DOHH2 (cell line): ENCODE results near the gene C1orf146.
"Not testable (repeated sequence)": the region's sequence is repeated elsewhere in the genome, so short reads cannot be mapped to it uniquely, and the experiment has no call there.

Experiments used
- H3F3A ChIP-seq: fragments of 200-600 bp; sonication (generic), shearing (Covaris generic); 2 replicates; pipeline ENCODE4 v1.6.0; 2016; ENCODE audit warnings: antibody characterized with exemption, mild to moderate bottlenecking; ENCODE audit not compliant: control insufficient read depth, insufficient read depth
- H3K27ac ChIP-seq: fragments of 200-600 bp; sonication (generic); 2 replicates; pipeline ENCODE4 v1.5.1; 2014; ENCODE audit warnings: low read depth, mild to moderate bottlenecking, low read length, moderate library complexity
- H3K27me3 ChIP-seq: fragments of 200-600 bp; sonication (generic); 2 replicates; pipeline ENCODE4 v1.6.1; 2014; ENCODE audit warnings: mild to moderate bottlenecking, low read length, mixed read lengths; ENCODE audit not compliant: control insufficient read depth
- H3K36me3 ChIP-seq: fragments of 200-600 bp; sonication (generic); 2 replicates; pipeline ENCODE4 v1.6.1; 2014; ENCODE audit warnings: mild to moderate bottlenecking, low read length, moderate library complexity, mixed read lengths; ENCODE audit not compliant: control insufficient read depth
- H3K4me1 ChIP-seq: fragments of 200-600 bp; sonication (generic); 2 replicates; pipeline ENCODE4 v1.6.1; 2014; ENCODE audit warnings: mild to moderate bottlenecking, low read length, mixed read lengths; ENCODE audit not compliant: control insufficient read depth
- H3K4me2 ChIP-seq: fragments of 200-600 bp; sonication (generic); 2 replicates; pipeline ENCODE4 v1.6.0; 2014; ENCODE audit warnings: mild to moderate bottlenecking, low read length, moderate library complexity
- H3K4me3 ChIP-seq: fragments of 200-600 bp; sonication (generic); 2 replicates; pipeline ENCODE4 v1.5.1; 2014; ENCODE audit warnings: mild to moderate bottlenecking, low read length, mixed read lengths
- H3K79me2 ChIP-seq: fragments of 200-600 bp; sonication (generic); 2 replicates; pipeline ENCODE4 v1.6.1; 2014; ENCODE audit warnings: mild to moderate bottlenecking, low read length, mixed read lengths; ENCODE audit not compliant: control insufficient read depth
- H3K9me2 ChIP-seq: fragments of 200-600 bp; sonication (generic); replicated peaks from 2 replicates; pipeline ENCODE4 v1.6.1; 2014; ENCODE audit warnings: mild to moderate bottlenecking, low read length, mixed read lengths; ENCODE audit not compliant: control insufficient read depth
- H3K9me3 ChIP-seq: fragments of 200-600 bp; sonication (generic); 2 replicates; pipeline ENCODE4 v1.6.1; 2014; ENCODE audit warnings: antibody characterized with exemption, low read length, mixed read lengths; ENCODE audit not compliant: control insufficient read depth, insufficient read depth
- H4K20me1 ChIP-seq: fragments of 200-600 bp; sonication (generic); 2 replicates; pipeline ENCODE4 v1.6.0; 2014; ENCODE audit warnings: low read depth, mild to moderate bottlenecking, antibody characterized with exemption, low read length, moderate library complexity; ENCODE audit not compliant: control insufficient read depth, insufficient read depth
- EZH2phosphoT487 ChIP-seq: fragments of 200-600 bp; sonication (generic); IDR thresholded peaks from 2 replicates; pipeline ENCODE4 v1.6.1; 2017; ENCODE audit warnings: borderline replicate concordance, mild to moderate bottlenecking, antibody characterized with exemption, low read length, moderate library complexity, mixed read lengths
- TF ChIP-seq, protein P1 (sequence below): fragments of 200-600 bp; sonication (generic); IDR thresholded peaks from one replicate; pipeline ENCODE4 v1.5.1; 2014; ENCODE audit warnings: antibody characterized with exemption, mild to moderate bottlenecking, low read depth, low read length; ENCODE audit not compliant: poor library complexity, severe bottlenecking

The C1orf146 gene

DNA sequence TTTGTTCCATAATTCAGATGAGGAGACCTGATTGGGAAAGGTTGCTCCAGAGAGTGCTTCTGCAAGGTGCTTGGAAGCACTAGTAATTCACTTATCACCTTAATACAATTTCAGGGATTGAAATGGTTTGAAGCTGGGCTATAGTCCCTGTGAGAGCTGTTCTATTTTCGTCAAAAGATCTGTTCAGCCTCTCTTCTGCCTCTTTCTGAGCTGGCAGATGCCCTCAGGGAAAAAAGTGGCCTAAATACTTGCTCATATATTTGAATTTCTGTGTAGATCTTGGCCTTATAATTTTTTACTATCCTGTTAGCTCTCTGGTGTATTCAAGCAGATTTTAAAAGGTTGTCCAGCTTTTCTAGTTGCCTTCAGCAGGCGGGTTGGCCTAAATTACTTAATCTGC is 22.3 kb downstream of the C1orf146 start:
- H3K4me1 ChIP-seq: no peaks in the 10 kb centered on the region
- H3K9me3 ChIP-seq: no peaks in the 10 kb centered on the region
- no peak overlapping the region for H3K27ac ChIP-seq
- no peak overlapping the region for H3K4me2 ChIP-seq
- no peaks in the 10 kb centered on the region for H3K9me2 ChIP-seq
- no peaks in the 10 kb centered on the region for H3K27me3 ChIP-seq
- no peaks in the 10 kb centered on the region for H3K36me3 ChIP-seq
- no peak overlapping the region for H3K4me3 ChIP-seq
- H3F3A ChIP-seq: no peaks in the 10 kb centered on the region
- H4K20me1 ChIP-seq: no peaks in the 10 kb centered on the region
- TF ChIP-seq, protein P1, sequence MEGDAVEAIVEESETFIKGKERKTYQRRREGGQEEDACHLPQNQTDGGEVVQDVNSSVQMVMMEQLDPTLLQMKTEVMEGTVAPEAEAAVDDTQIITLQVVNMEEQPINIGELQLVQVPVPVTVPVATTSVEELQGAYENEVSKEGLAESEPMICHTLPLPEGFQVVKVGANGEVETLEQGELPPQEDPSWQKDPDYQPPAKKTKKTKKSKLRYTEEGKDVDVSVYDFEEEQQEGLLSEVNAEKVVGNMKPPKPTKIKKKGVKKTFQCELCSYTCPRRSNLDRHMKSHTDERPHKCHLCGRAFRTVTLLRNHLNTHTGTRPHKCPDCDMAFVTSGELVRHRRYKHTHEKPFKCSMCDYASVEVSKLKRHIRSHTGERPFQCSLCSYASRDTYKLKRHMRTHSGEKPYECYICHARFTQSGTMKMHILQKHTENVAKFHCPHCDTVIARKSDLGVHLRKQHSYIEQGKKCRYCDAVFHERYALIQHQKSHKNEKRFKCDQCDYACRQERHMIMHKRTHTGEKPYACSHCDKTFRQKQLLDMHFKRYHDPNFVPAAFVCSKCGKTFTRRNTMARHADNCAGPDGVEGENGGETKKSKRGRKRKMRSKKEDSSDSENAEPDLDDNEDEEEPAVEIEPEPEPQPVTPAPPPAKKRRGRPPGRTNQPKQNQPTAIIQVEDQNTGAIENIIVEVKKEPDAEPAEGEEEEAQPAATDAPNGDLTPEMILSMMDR: no peak
- no peak for TF ChIP-seq EZH2phosphoT487
- no peaks in the 10 kb centered on the region for H3K79me2 ChIP-seq

DNA sequence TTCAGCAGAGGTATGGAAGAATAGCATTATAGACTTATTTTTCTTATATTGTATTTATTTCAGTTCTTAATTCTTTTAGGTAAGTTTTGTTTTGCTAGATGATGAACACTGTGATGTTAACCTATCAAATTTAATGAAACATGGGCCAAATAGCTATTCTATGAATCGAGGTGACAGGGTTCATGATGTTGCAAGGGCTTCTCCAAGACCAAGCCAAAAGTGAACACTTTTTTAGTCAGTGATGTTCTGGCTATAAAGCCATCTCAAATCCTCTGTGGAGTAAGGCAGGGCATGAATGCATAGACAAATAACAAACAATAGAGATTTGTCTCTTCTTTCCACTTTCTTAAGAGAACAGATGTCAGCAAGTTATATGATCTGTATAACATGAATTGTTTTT is 26.7 kb downstream of the C1orf146 start:
- H3K4me2 ChIP-seq: no peak overlapping the region
- TF ChIP-seq, protein P1: no peak
- H3K79me2 ChIP-seq: no peaks in the 10 kb centered on the region
- H3K4me3 ChIP-seq: no peak overlapping the region
- H3K9me3 ChIP-seq: no peaks in the 10 kb centered on the region
- H3K4me1 ChIP-seq: no peaks in the 10 kb centered on the region
- no peaks in the 10 kb centered on the region for H3K27me3 ChIP-seq
- H3K36me3 ChIP-seq: peaks cover 7% of the 10 kb centered on the region
- H4K20me1 ChIP-seq: no peaks in the 10 kb centered on the region
- H3F3A ChIP-seq: no peaks in the 10 kb centered on the region
- no peak overlapping the region for H3K27ac ChIP-seq
- no peaks in the 10 kb centered on the region for H3K9me2 ChIP-seq

DNA sequence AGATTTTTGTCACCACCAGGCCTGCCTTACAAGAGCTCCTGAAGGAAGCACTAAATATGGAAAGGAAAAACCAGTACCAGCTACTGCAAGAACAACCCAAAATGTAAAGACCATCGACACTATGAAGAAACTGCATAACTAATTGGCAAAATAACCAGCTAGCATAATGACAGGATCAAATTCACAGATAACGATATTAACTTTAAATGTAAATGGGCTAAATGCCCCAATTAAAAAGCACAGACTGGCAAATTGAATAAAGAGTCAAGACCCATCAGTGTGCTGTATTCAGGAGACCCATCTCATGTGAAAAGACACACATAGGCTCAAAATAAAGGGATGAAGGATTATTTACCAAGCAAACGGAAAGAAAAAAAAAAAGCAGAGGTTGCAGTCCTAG is 37.0 kb downstream of the C1orf146 start:
- not testable (repeated sequence) for H3K4me3 ChIP-seq, H3K4me2 ChIP-seq, H3K79me2 ChIP-seq, H3K9me3 ChIP-seq, H3K4me1 ChIP-seq, H3F3A ChIP-seq, H3K27ac ChIP-seq, H3K36me3 ChIP-seq, H3K27me3 ChIP-seq, H3K9me2 ChIP-seq, H4K20me1 ChIP-seq

DNA sequence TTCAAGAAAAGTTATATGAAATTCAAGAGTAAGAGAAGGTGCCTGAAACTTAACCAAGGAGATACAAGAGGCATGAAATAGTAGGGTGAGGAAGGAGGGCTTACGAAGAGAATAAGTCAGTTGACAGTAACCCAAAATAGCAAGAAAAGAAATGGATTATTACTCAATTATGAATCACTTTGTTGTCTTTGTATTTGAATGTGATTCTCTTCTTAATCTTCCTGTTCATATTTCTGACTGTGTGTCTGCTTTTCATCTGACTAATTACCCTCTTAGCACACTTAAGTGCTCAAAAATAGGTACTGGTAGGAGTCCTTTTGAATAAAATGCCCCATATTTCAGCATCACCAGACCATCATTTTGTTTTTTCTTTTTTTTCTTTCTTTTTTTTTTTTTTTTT is 41.6 kb downstream of the C1orf146 start:
- Histone ChIP-seq H4K20me1 (no peaks in the 10 kb centered on the region), H3K79me2 (no peaks in the 10 kb centered on the region), H3F3A (no peaks in the 10 kb centered on the region), H3K4me3 (no peak overlapping the region), H3K27ac (no peak overlapping the region), H3K4me2 (no peak overlapping the region), H3K9me3 (no peaks in the 10 kb centered on the region), H3K9me2 (no peaks in the 10 kb centered on the region), H3K27me3 (no peaks in the 10 kb centered on the region), H3K4me1 (no peaks in the 10 kb centered on the region), H3K36me3 (peaks cover 26% of the 10 kb centered on the region)
- TF ChIP-seq, protein P1: no peak
- TF ChIP-seq EZH2phosphoT487: no peak
